GM12878 (cell line): ENCODE results near the gene PRKCE.

Source experiments
- EZH2 ChIP-seq: IDR thresholded peaks from 2 replicates; pipeline ENCODE4 v1.6.1; 2012; ENCODE audit warnings: low read depth, mild to moderate bottlenecking, control low read depth, inconsistent platforms, low read length, borderline replicate concordance; ENCODE audit not compliant: control insufficient read depth
- FOS ChIP-seq: IDR thresholded peaks from 3 replicates; pipeline ENCODE4 v1.6.1; 2011; ENCODE audit warnings: borderline replicate concordance; ENCODE audit not compliant: insufficient read length; ENCODE audit errors: extremely low read depth
- MYC ChIP-seq: IDR thresholded peaks from 2 replicates; pipeline ENCODE4 v1.6.1; 2011; ENCODE audit warnings: mild to moderate bottlenecking, low read length, moderate library complexity, inconsistent platforms; ENCODE audit not compliant: insufficient read depth, insufficient replicate concordance, insufficient read length, severe bottlenecking
- NBN ChIP-seq: fragments of 450-650 bp; IDR thresholded peaks from 2 replicates; pipeline ENCODE4 v1.6.1; 2016
- NR2C1 ChIP-seq: fragments of 450-650 bp; IDR thresholded peaks from 2 replicates; pipeline ENCODE4 v1.6.1; 2017; ENCODE audit warnings: antibody characterized with exemption, mild to moderate bottlenecking, moderate library complexity
- RAD21 ChIP-seq: IDR thresholded peaks from 2 replicates; pipeline ENCODE4 v1.6.1; 2011; ENCODE audit warnings: mild to moderate bottlenecking, low read depth, low read length, moderate library complexity; ENCODE audit not compliant: insufficient read depth
- SMC3 ChIP-seq: IDR thresholded peaks from 2 replicates; pipeline ENCODE4 v1.6.1; 2011; ENCODE audit warnings: low read length, improper control_type of control experiment, borderline replicate concordance
- TCF7 ChIP-seq: IDR thresholded peaks from 2 replicates; pipeline ENCODE4 v1.6.1; 2014; ENCODE audit warnings: antibody characterized with exemption, borderline replicate concordance
- TF ChIP-seq, protein P1 (sequence below), 3 experiments: IDR thresholded peaks in 2 of 3; conservative IDR thresholded peaks in 1 of 3; 2 replicates each; pipeline ENCODE4 v1.5.1; 2011; ENCODE audit warnings: low read depth in 3 of 3, low read length in 3 of 3, mild to moderate bottlenecking in 3 of 3, control low read depth in 2 of 3, moderate library complexity in 2 of 3, inconsistent platforms in 1 of 3, mixed read lengths in 1 of 3; ENCODE audit not compliant: control insufficient read depth in 2 of 3, insufficient read depth in 1 of 3; ENCODE audit errors: extremely low read depth in 1 of 3

DNA sequence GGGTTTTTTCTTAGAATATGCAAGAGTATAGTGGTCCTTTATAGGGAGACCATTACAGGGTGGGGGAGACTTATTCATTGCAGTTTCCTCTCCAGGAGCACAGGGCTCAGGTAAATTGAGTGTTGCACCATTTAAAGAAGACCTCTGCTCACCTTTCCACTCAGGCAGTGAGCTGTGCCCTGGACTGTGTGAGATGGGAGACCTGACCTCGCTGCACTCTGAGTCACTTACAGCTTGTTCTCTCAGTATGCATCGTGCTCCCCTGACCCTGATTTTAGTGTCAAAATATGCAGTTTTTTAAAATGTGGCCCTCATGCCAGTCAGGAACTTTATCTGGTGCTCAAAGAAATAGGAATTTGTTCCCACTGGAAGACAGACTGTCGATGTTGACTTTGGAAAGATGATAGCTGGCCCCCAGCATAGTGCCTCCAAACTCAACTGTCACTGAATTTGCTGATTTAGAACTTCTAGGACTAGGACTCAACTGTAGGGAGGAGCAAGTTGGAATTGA lies 499.0 kb downstream of the PRKCE start:
- TF ChIP-seq MYC (no peak), RAD21 (no peak), NR2C1 (no peak), EZH2 (no peak), FOS (no peak), TCF7 (no peak), SMC3 (no peak), NBN (no peak)
- TF ChIP-seq, protein P1, sequence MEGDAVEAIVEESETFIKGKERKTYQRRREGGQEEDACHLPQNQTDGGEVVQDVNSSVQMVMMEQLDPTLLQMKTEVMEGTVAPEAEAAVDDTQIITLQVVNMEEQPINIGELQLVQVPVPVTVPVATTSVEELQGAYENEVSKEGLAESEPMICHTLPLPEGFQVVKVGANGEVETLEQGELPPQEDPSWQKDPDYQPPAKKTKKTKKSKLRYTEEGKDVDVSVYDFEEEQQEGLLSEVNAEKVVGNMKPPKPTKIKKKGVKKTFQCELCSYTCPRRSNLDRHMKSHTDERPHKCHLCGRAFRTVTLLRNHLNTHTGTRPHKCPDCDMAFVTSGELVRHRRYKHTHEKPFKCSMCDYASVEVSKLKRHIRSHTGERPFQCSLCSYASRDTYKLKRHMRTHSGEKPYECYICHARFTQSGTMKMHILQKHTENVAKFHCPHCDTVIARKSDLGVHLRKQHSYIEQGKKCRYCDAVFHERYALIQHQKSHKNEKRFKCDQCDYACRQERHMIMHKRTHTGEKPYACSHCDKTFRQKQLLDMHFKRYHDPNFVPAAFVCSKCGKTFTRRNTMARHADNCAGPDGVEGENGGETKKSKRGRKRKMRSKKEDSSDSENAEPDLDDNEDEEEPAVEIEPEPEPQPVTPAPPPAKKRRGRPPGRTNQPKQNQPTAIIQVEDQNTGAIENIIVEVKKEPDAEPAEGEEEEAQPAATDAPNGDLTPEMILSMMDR (IDR thresholded peaks at IDR 0.05 in 2 of 3, conservative IDR thresholded peaks at IDR 0.05 in 1 of 3; ENCODE audit: control insufficient read depth in 2 of 3, extremely low read depth in 1 of 3, insufficient read depth in 1 of 3, low read depth in 3 of 3, low read length in 3 of 3) = no peak
